Lower leg skin (tissue), 3 donors: ENCODE results near the gene IRX5.

Experiments used
- CTCF ChIP-seq, 3 donors: fragments of 450-650 bp; IDR thresholded peaks; one replicate each; pipeline ENCODE4 v1.5.1; 2016; ENCODE audit warnings: antibody characterized with exemption in 3 of 3, mild to moderate bottlenecking in 3 of 3, moderate library complexity in 2 of 3
- POLR2A ChIP-seq, 2 donors: fragments of 450-650 bp; IDR thresholded peaks; one replicate each; pipeline ENCODE4 v1.6.1; 2016 to 2017; ENCODE audit warnings: antibody characterized with exemption in 2 of 2, mild to moderate bottlenecking in 1 of 2, moderate library complexity in 1 of 2

DNA sequence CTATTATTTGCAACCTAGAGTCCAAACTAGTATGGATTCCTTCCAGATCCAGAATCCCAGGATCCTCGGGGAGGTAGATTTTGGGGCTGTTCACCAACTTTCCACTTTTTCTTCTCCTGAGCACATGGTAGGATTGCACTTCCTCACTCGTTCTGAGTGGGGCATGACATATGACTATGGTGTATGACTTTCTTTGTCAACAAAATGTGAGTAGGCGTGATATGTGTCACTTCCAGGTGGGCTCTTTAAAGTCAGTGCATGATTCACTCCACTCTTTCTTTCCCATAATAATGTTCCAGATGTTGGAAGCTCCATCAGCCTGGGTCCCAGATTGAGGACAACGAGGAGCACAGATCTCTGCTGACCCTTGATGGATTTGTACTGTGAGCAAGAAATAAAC, 21.5 kb downstream of the IRX5 start:
- TF ChIP-seq CTCF (IDR thresholded peaks at IDR 0.05) (no peak), POLR2A (IDR thresholded peaks at IDR 0.05) (no peak)
